Measurements from ENCODE around the gene OR10J5. TPM values are rescaled to one million over a fixed set of nuclear protein-coding genes. Genes with fewer than 3 reads are reported as not detected.
A peak's percentile ranks its signal among the peaks of the same experiment; 100 is the strongest.
"Not testable (repeated sequence)": the region's sequence is repeated elsewhere in the genome, so short reads cannot be mapped to it uniquely, and the experiment has no call there.

OR10J5 gene
- polyA plus RNA-seq (2013, experiment 1 of 2; ENCODE audit: insufficient read length) = not detected
- polyA plus RNA-seq (2013, experiment 2 of 2; ENCODE audit: insufficient read length) = not detected

DNA sequence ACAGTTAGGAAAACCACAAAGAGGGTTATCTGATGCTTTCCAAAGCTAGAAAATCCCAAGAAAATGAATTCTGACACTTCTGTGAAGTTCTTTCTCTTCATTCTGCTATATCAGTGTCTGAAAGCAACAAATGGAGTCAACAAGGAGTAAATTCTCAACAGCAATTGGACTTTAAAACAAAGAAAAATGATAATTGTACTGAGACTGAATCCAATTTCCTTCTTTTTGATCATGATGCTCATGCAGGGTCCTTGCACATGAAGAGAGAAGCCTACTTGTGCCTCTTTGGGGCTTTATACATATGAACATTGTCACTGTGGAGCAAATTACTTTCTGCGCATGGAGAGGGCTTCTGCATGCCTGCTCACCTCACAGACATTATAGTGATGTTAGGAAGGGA is at the start of gene OR10J5:
Gene OR10J5 (minus strand): TSS at position 101 of the 400 bp plus-strand sequence. CDS start 0 bp downstream, at position 101.
- DNase-seq = no peak

DNA sequence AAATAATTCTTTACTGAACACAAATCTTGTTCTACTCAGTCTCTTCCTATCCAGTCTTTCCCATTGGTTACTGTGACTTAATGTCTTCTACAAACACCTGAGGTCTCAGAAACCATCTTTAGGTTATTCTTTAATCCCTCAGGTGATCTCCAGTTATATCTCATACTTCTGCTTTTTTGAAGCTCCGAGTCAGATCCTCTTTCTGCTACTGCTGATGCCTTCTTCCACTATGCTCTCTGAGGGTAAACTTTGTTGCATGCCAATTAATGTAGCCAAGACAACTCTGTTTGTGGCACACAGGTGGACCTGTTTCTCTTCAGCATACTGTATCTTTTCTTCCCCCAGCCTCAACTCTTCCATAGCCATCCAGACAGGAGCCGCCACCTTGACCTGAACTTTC is 48.7 kb upstream of the OR10J5 start:
- DNase-seq = no peak

- DNase-seq = no peak
Measured at GRCh38 chr1:159581422-159581821, 45.6 kb upstream of the OR10J5 start.

DNA sequence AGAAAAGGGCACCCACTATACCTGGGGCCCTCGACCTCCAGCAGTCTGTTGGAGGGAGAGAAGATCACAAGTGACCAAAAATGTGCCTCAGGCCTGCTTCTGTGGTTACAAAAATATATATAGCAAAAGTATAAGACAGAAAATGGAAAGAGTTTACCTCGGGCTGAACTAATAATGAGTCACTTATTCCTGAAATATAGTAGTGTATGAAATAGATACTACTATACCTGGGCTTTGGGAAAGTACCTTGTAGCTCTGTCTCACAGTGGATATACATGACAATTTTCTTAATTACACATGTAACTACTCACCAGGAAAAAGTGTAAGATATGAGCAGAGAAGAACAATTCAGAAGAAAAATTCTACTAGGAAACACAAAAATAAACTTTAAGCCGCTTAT is 44.5 kb upstream of the OR10J5 start:
- DNase-seq = no peak

GRCh38 chr1:159577446-159577845 is 41.6 kb upstream of the OR10J5 start:
- DNase-seq = no peak

GRCh38 chr1:159562680-159563079 is 26.9 kb upstream of the OR10J5 start:
- DNase-seq = no peak

DNA sequence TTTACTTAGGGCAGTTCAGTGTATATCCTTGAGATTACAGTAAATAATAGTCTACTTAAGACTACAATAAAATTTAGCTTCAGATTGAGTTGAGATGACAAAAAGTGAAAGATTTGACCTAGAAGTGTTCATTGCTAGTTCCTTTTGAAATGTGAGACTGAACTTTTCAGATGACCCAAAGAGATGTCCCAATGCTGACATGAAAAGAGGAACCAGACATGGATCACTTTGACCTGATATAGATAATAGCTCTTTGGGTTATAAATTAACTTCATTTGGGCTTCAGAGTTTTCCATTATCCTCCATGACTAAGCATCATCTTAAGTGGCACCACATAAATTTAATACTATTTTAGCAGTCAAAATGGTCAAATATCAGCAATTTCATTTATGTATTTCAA is 25.7 kb upstream of the OR10J5 start:
- no peak for DNase-seq

GRCh38 chr1:159560599-159560998 is 24.8 kb upstream of the OR10J5 start:
- no peak for DNase-seq

- no peak for DNase-seq
Measured at GRCh38 chr1:159556931-159557369, 21.1 kb upstream of the OR10J5 start.

DNA sequence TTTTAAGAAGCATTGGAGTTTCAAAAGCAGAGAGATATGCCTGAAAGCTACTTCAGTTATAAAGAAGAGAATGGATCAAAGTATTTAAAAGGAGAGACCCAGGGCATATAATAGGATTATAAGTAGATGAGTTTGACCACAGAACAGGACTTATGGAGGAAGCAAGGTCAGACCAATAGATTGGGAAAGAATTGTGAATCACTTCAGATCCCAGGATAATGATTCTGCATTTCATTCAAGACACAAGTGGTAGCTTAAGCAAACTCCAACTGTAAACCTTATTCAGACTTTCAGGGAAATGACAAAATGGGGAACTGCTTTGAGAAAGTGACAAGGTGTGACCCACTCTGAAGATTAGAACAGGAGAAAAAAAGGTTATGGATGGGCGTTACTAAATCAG is 18.9 kb upstream of the OR10J5 start:
- no peak for DNase-seq

- DNase-seq = no peak
Measured at GRCh38 chr1:159554261-159554660, 18.5 kb upstream of the OR10J5 start.

DNA sequence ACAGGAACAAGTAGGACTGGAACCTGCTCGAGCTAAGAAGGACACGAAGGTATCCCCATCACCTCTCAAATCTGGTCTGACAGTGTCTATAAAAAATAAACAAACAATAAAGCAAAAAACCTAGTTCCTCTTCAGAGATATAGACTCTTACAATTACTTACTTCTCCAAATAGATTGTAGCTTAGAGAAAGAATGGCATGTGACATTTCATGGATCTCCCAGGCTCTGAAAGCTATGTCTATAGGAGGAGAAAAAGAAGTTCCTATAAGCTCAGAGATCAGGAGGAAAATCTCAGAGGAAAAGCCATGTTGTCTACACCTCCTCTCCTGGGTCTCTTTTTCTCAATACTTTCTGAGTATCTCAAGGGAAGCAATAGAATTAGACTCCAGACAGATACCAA is 12.3 kb upstream of the OR10J5 start:
- DNase-seq = no peak

GRCh38 chr1:159532922-159533321 is 2.9 kb downstream of the OR10J5 start:
- no peak for DNase-seq

DNA sequence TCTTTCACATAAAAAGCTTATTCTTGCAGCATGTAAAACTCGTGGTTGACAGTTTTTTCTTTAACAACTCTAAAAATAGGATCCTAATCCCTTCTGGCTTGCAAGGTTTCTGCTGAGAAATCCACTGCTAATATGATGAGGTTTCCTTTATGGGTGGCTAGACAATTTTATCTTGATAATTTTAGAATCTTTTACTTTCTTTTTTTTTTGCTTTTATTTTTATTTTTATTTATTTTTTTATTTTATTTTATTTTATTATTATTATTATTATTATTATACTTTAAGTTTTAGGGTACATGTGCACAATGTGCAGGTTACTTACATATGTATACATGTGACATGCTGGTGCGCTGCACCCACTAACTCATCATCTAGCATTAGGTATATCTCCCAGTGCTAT is 11.0 kb downstream of the OR10J5 start:
- DNase-seq = not testable (repeated sequence)

DNA sequence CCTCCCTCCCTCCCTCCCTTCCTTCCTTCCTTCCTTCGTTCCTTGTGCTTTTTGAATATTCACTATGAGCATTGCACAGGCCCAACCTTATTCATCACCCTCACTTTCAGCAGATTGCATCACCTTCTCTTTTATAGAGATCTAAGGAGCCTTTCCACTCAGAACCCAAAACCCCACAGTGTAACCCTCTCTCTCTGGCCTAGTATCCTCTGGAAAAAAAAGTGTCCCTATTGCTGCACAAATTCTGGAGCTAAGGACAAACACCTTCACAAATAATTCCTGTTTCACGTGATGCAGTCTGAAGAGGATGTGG is 25.6 kb downstream of the OR10J5 start:
- DNase-seq = peak; percentile 4

DNA sequence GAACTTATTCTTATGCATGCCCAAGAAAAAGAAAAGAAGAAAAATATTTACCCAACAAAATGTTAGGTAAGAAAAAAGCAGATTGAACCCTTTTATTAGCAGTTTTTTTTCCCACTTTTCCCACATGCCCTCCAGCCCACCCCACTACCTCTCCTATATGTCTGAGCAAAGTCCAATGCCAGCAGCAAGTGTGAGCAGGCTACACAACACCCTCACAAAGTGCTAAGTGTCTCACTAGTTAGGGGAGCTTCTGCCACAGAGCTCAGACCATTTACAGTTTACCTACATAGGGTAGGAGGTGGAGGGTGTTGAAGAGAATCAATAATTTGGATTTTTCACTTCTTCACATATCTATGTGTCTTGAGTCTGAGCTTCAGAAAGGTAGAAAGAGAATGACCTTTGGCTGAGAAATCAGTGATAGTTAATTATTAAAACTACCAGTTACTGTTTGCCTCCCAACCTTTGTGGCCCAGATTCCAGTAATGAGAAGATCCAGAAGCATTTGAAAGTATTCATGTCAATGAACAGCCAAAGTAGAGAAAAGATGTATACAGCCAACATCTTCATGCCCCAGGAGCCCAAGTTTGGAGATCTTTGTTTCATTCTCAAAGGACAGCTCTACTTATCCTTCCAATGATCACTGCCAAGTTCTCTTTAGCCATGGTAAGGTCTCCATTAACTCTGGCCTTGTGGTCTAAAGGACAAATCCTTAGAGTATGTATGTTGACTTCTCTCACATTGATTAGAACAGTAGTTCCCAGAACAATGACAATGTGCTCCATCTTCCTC is 26.2 kb downstream of the OR10J5 start:
- DNase-seq = no peak

DNA sequence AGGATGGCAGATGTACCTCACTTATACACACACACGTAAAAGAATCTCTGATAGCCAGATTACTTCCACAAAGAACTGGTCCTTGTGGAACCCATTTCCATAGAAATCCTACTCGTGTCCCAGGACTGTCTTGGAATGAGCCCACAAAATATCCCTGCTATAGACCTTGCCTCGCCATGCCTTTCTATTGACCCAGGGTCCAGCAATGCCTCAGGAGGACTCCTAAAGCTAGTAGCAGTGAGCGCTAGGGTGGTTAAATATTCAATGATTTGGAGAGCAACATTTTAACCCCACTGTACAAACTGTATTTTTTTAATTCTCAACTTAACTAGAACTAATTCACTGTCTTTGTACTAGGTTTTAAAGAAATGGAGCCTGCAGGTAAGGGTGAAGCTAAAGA is 26.9 kb downstream of the OR10J5 start:
- DNase-seq = no peak

- DNase-seq = no peak
Measured at GRCh38 chr1:159505676-159506075, 30.1 kb downstream of the OR10J5 start.

- no peak for DNase-seq
Measured at GRCh38 chr1:159501082-159501481, 34.7 kb downstream of the OR10J5 start.

DNA sequence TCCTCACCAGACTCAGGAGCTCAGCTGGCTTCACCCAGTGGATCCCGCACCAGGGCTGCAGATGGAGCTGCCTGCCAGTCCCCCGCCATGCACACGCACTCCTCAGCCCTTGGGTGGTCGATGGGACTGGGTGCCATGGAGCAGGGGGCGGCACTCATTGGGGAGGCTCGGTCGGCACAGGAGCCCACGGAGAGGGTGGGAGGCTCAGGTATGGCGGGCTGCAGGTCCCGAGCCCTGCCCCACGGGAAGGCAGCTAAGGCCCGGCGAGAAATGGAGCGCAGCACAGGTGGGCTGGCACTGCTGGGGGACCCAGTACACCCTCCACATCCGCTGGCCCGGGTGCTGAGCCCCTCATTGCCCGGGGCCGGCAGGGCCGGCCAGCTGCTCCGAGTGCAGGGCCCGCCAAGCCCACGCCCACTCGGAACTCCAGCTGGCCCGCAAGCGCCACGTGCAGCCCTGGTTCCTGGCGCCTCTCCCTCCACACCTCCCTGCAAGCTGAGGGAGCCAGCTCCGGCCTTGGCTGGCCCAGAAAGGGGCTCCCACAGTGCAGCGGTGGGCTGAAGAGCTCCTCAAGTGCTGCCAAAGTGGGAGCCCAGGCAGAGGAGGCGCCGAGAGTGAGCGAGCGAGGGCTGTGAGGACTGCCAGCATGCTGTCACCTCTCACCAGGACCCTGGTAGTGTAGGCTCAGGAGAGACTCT is 41.1 kb downstream of the OR10J5 start:
- not testable (repeated sequence) for DNase-seq

DNA sequence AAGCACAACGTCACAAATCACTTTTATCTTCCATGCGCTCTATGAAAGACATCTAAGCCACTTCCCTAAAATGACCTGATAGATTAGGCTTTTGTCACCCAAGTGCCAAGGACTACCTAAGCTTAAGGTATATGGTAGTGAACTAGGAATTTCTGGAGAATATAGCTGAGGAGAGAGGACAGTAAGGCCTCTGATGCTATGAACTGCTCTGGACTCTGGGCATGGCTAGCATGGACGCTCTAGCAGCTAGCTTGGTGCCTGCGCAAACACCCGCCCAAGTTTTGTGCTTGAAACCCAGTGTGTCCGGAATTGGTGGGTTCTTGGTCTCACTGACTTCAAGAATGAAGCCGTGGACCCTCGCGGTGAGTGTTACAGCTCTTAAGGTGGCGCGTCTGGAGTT is 42.5 kb downstream of the OR10J5 start:
- no peak for DNase-seq

GRCh38 chr1:159492575-159493323 is 43.1 kb downstream of the OR10J5 start:
- peak; percentile 73 for DNase-seq
